ENCODE measurements around the gene EPS8L3.
"Not testable (repeated sequence)": the region's sequence is repeated elsewhere in the genome, so short reads cannot be mapped to it uniquely, and the experiment has no call there.

Gene EPS8L3

GRCh38 chr1:109754738-109755137 is 9.0 kb downstream of the EPS8L3 start:
- TF ChIP-seq CTCF (IDR thresholded peaks at IDR 0.05): no peak
- H3K27ac ChIP-seq: no peak overlapping the region
- DNase-seq (ENCODE audit: low spot score): no peak
- no peak overlapping the region for H3K4me3 ChIP-seq

- no peak for TF ChIP-seq CTCF (IDR thresholded peaks at IDR 0.05)
- H3K4me3 ChIP-seq: no peak overlapping the region
- peak; percentile 67 for DNase-seq (ENCODE audit: low spot score)
- no peak overlapping the region for H3K27ac ChIP-seq
Observed at GRCh38 chr1:109751531-109752260, 12.0 kb downstream of the EPS8L3 start.

- DNase-seq (ENCODE audit: low spot score): peak; percentile 55
- no peak for TF ChIP-seq CTCF (IDR thresholded peaks at IDR 0.05)
- no peak overlapping the region for H3K27ac ChIP-seq
- H3K4me3 ChIP-seq: no peak overlapping the region
Observed at GRCh38 chr1:109750920-109751319, 12.8 kb downstream of the EPS8L3 start.

- TF ChIP-seq CTCF (IDR thresholded peaks at IDR 0.05): no peak
- no peak overlapping the region for H3K4me3 ChIP-seq
- H3K27ac ChIP-seq: no peak overlapping the region
- DNase-seq (ENCODE audit: low spot score): peak; percentile 57
Observed at GRCh38 chr1:109750241-109750882, 13.4 kb downstream of the EPS8L3 start.

- no peak for DNase-seq (ENCODE audit: low spot score)
- TF ChIP-seq CTCF (IDR thresholded peaks at IDR 0.05): no peak
- Histone ChIP-seq H3K27ac (no peak overlapping the region), H3K4me3 (no peak overlapping the region)
Observed at GRCh38 chr1:109749221-109749620, 14.5 kb downstream of the EPS8L3 start.

- not testable (repeated sequence) for H3K27ac ChIP-seq; DNase-seq (ENCODE audit: low spot score)
Observed at GRCh38 chr1:109748311-109748710, 15.4 kb downstream of the EPS8L3 start.

GRCh38 chr1:109740615-109741373 is 22.9 kb downstream of the EPS8L3 start, which contains the start of gene GSTM3:
GSTM3 (minus strand) TSS chr1:109741038; CDS start chr1:109740287, 751 bp downstream.
- H3K4me3 ChIP-seq: peak within 1 kb of the TSS; percentile 80
- TF ChIP-seq CTCF (IDR thresholded peaks at IDR 0.05): no peak
- DNase-seq (ENCODE audit: low spot score): no peak
- H3K27ac ChIP-seq: peak within 1 kb of the TSS; percentile 77 to 82

More at GRCh38 chr1:109748311-109748710, 15.4 kb downstream of the EPS8L3 start:
- not testable (repeated sequence) for H3K4me3 ChIP-seq

Measured in coronary artery (tissue), 2 donors.